Stomach (tissue), 9 donors: ENCODE measurements around the gene FA2H. TPM values are rescaled to one million over a fixed set of nuclear protein-coding genes. Genes with fewer than 3 reads are reported as not detected.
"Not testable (repeated sequence)": the region's sequence is repeated elsewhere in the genome, so short reads cannot be mapped to it uniquely, and the experiment has no call there.

Source experiments
- DNase-seq, 2 donors: peaks; one replicate each; pipeline versions ENCODE4 v3.0.0 to v3.0.0-alpha.2; 2013 to 2019
- H3K27ac ChIP-seq, 5 donors: fragments of 200-600 bp in 4 of 5; sonication (generic) in 4 of 5; one replicate each; pipeline ENCODE4 v1.5.1; 2013 to 2019; ENCODE audit warnings: mild to moderate bottlenecking in 1 of 5, moderate library complexity in 1 of 5
- H3K27me3 ChIP-seq, 3 donors: fragments of 200-600 bp; sonication (generic); one replicate each; pipeline ENCODE4 v1.5.1; 2017 to 2019; ENCODE audit warnings: mixed run types in 1 of 3
- H3K36me3 ChIP-seq, 4 donors: fragments of 200-600 bp; sonication (generic); 1 replicate in 3 of 4; 2 replicates in 1 of 4; pipeline ENCODE4 v1.5.1; 2016 to 2019
- H3K4me1 ChIP-seq, 4 donors: fragments of 200-600 bp; sonication (generic); one replicate each; pipeline ENCODE4 v1.5.1; 2016 to 2019
- H3K4me3 ChIP-seq, 4 donors: fragments of 200-600 bp; sonication (generic) in 3 of 4; one replicate each; pipeline ENCODE4 v1.5.1; 2016 to 2019; ENCODE audit warnings: mild to moderate bottlenecking in 1 of 4
- H3K9me3 ChIP-seq, 4 donors: fragments of 200-600 bp; sonication (generic); one replicate each; pipeline ENCODE4 v1.5.1; 2016 to 2019
- CTCF ChIP-seq, 7 experiments: fragments of 450-650 bp in 4 of 7; fragments of 200-600 bp in 3 of 7; sonication (generic) in 3 of 7; IDR thresholded peaks; one replicate each; pipeline ENCODE4 v1.5.1; 2016 to 2019; ENCODE audit warnings: antibody characterized with exemption in 7 of 7, control low read depth in 2 of 7, mild to moderate bottlenecking in 1 of 7
- EP300 ChIP-seq: sonication (generic); formaldehyde crosslinking; IDR thresholded peaks from one replicate; pipeline ENCODE4 v1.6.1; 2017; ENCODE audit warnings: antibody characterized with exemption
- POLR2A ChIP-seq, 4 donors: fragments of 450-650 bp; IDR thresholded peaks; one replicate each; pipeline ENCODE4 v1.6.1; 2016; ENCODE audit warnings: antibody characterized with exemption in 4 of 4, control low read depth in 2 of 4, mild to moderate bottlenecking in 1 of 4, moderate library complexity in 1 of 4
- POLR2AphosphoS5 ChIP-seq, 3 donors: sonication (generic); formaldehyde crosslinking; IDR thresholded peaks; one replicate each; pipeline ENCODE4 v1.6.1; 2016; ENCODE audit warnings: antibody characterized with exemption in 3 of 3
- WGBS, 5 donors: extraction: QIAGEN DNeasy Blood & Tissue Kit in 3 of 5; methylation state at CpG; one replicate each; pipeline versions ENCODE4 v1.1.5 to v1.1.7; 2013 to 2018; 5-methylcytosine and 5-hydroxymethylcytosine counted together
- intact Hi-C: fragments of 100-400 bp; cut with DNase I; formaldehyde crosslinking; loops from one replicate; pipeline ENCODE4 v1.15.1; 2023; ENCODE audit warnings: low total_unique reads
- polyA plus RNA-seq, 3 donors: library from polyadenylated mRNA; stranded (reverse); fragments of 200-250 nt; gene quantifications; one replicate each; pipeline ENCODE4 v1.2.3, GENCODE V29; 2013
- total RNA-seq, 5 donors: library from RNA; depleted of rRNA; stranded (reverse); fragments of >200 nt; gene quantifications; one replicate each; pipeline versions ENCODE4 v1.1.0 to v1.2.3, GENCODE V29; 2014 to 2016
- donor health status: healthy with polysubstance abuse.
- donor health status: Bipolar disorder and iron deficiency.
- donor health status: healthy.

Gene FA2H
- total and polyA plus RNA-seq, 8 donors: 1.8 to 64.2 (median 15.7) TPM

GRCh38 chr16:74680681-74681080 is 93.9 kb downstream of the FA2H start:
- Histone ChIP-seq H3K36me3 (peaks cover 29 to 100% (median 95%) of the 10 kb centered on the region in 4 donors), H3K27ac (no peak overlapping the region), H3K4me1 (no peaks in the 10 kb centered on the region), H3K27me3 (no peaks in the 10 kb centered on the region), H3K9me3 (no peaks in the 10 kb centered on the region), H3K4me3 (no peak overlapping the region)
- no peak for TF ChIP-seq CTCF (IDR thresholded peaks at IDR 0.05)
- TF ChIP-seq EP300: no peak
- no peak for TF ChIP-seq POLR2A (IDR thresholded peaks at IDR 0.05)
- no peak for TF ChIP-seq POLR2AphosphoS5 (IDR thresholded peaks at IDR 0.05)
- 84 to 94% (median 90%) methylated on average over 6 of the region's 6 CpGs for WGBS, 5 donors
- intact Hi-C loops: no loop called here
- DNase-seq: no peak

- 27 to 48% (median 28%) methylated on average over 2 of the region's 2 CpGs for WGBS, 5 donors
- Histone ChIP-seq H3K27me3 (no peaks in the 10 kb centered on the region), H3K4me3 (no peak overlapping the region), H3K27ac (no peak overlapping the region), H3K4me1 (no peaks in the 10 kb centered on the region), H3K9me3 (no peaks in the 10 kb centered on the region), H3K36me3 (peaks cover 29 to 100% (median 95%) of the 10 kb centered on the region in 4 donors)
- DNase-seq: no peak
- intact Hi-C loops: no loop called here
- no peak for TF ChIP-seq EP300
- no peak for TF ChIP-seq CTCF (IDR thresholded peaks at IDR 0.05)
- no peak for TF ChIP-seq POLR2A (IDR thresholded peaks at IDR 0.05)
- no peak for TF ChIP-seq POLR2AphosphoS5 (IDR thresholded peaks at IDR 0.05)
Observed at GRCh38 chr16:74679983-74680382, 94.6 kb downstream of the FA2H start.

GRCh38 chr16:74677868-74678267 is 96.8 kb downstream of the FA2H start:
- no peak for DNase-seq
- WGBS, 5 donors: 90 to 100% (median 98%) methylated on average over 2 to 4 of the region's 4 CpGs
- TF ChIP-seq POLR2AphosphoS5 (IDR thresholded peaks at IDR 0.05) (no peak), POLR2A (IDR thresholded peaks at IDR 0.05) (no peak), CTCF (IDR thresholded peaks at IDR 0.05) (no peak), EP300 (no peak)
- peaks cover 29 to 100% (median 98%) of the 10 kb centered on the region in 4 donors for H3K36me3 ChIP-seq
- no peaks in the 10 kb centered on the region for H3K9me3 ChIP-seq
- no peak overlapping the region for H3K4me3 ChIP-seq
- H3K4me1 ChIP-seq: no peaks in the 10 kb centered on the region
- no peaks in the 10 kb centered on the region for H3K27me3 ChIP-seq
- intact Hi-C loops: no loop called here
- H3K27ac ChIP-seq: no peak overlapping the region

GRCh38 chr16:74673876-74674275 is 100.7 kb downstream of the FA2H start:
- Histone ChIP-seq H3K9me3 (no peaks in the 10 kb centered on the region), H3K4me3 (no peak overlapping the region), H3K36me3 (peaks cover 19 to 79% (median 75%) of the 10 kb centered on the region in 4 donors), H3K27ac (no peak overlapping the region), H3K27me3 (no peaks in the 10 kb centered on the region), H3K4me1 (no peaks in the 10 kb centered on the region)
- no peak for TF ChIP-seq CTCF (IDR thresholded peaks at IDR 0.05)
- TF ChIP-seq POLR2A (IDR thresholded peaks at IDR 0.05): no peak
- TF ChIP-seq EP300: no peak
- no peak for TF ChIP-seq POLR2AphosphoS5 (IDR thresholded peaks at IDR 0.05)
- intact Hi-C loops: no loop called here
- DNase-seq: no peak
- WGBS, 5 donors: 80 to 90% (median 84%) methylated on average over 3 of the region's 3 CpGs

GRCh38 chr16:74668877-74669276 is 105.7 kb downstream of the FA2H start:
- H3K4me3 ChIP-seq, H3K27me3 ChIP-seq, H3K27ac ChIP-seq, H3K9me3 ChIP-seq, DNase-seq, intact Hi-C loops: not testable (repeated sequence)
- 96 to 99% (median 96%) methylated on average over 10 of the region's 10 CpGs for WGBS, 5 donors
- Histone ChIP-seq H3K4me1 (peaks cover 7 to 29% (median 23%) of the 10 kb centered on the region in 4 donors), H3K36me3 (peaks cover 11 to 44% (median 38%) of the 10 kb centered on the region in 4 donors)
